Transverse colon (tissue), 4 donors: Measurements from ENCODE around the gene PRRX2.

Experiments
- EP300 ChIP-seq: sonication (generic); formaldehyde crosslinking; IDR thresholded peaks from one replicate; pipeline ENCODE4 v1.6.1; 2017; ENCODE audit warnings: antibody characterized with exemption, low read depth
- POLR2A ChIP-seq: fragments of 450-650 bp; IDR thresholded peaks from one replicate; pipeline ENCODE4 v1.6.1; 2016; ENCODE audit warnings: antibody characterized with exemption, mild to moderate bottlenecking, moderate library complexity
- POLR2AphosphoS5 ChIP-seq, 3 donors: sonication (generic); formaldehyde crosslinking; IDR thresholded peaks; one replicate each; pipeline ENCODE4 v1.6.1; 2016; ENCODE audit warnings: antibody characterized with exemption in 3 of 3
- TF ChIP-seq, protein P1 (sequence below), 5 experiments: fragments of 200-600 bp in 3 of 5; fragments of 450-650 bp in 2 of 5; sonication (generic) in 3 of 5; IDR thresholded peaks; 1 replicate in 2 of 5; 2 replicates in 3 of 5; pipeline ENCODE4 v1.5.1; 2016 to 2017; ENCODE audit warnings: antibody characterized with exemption in 5 of 5, inconsistent platforms in 3 of 5, mild to moderate bottlenecking in 2 of 5, moderate library complexity in 1 of 5

DNA sequence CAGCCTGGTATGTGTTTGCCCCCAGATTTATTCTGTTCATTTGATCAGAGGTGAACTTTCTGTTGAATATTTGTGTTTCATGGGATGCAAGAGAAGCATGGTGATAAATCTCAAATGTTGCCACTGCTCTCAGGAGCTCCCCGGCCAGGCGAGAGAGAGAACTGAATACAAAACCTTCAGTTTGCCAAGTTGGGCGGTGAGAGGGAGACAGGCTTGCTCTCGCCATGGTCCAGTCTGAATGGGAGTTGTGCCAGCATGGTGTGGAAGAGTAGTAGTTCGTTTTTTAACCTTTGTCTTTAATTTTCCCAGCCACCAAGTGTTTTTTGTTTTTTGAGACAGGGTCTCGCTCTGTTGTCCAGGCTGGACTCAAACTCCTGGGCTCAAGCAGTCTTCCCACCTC is 36.7 kb upstream of the PRRX2 start:
- no peak for TF ChIP-seq POLR2A
- TF ChIP-seq, protein P1, sequence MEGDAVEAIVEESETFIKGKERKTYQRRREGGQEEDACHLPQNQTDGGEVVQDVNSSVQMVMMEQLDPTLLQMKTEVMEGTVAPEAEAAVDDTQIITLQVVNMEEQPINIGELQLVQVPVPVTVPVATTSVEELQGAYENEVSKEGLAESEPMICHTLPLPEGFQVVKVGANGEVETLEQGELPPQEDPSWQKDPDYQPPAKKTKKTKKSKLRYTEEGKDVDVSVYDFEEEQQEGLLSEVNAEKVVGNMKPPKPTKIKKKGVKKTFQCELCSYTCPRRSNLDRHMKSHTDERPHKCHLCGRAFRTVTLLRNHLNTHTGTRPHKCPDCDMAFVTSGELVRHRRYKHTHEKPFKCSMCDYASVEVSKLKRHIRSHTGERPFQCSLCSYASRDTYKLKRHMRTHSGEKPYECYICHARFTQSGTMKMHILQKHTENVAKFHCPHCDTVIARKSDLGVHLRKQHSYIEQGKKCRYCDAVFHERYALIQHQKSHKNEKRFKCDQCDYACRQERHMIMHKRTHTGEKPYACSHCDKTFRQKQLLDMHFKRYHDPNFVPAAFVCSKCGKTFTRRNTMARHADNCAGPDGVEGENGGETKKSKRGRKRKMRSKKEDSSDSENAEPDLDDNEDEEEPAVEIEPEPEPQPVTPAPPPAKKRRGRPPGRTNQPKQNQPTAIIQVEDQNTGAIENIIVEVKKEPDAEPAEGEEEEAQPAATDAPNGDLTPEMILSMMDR (IDR thresholded peaks at IDR 0.05) = no peak
- no peak for TF ChIP-seq POLR2AphosphoS5 (IDR thresholded peaks at IDR 0.05)
- TF ChIP-seq EP300 = no peak
